Ectodermal cell (in vitro differentiated cells): Measurements from ENCODE around the gene PIF1.
A peak's percentile ranks its signal among the peaks of the same experiment; 100 is the strongest.

ENCODE experiments used
- H3K27ac ChIP-seq: 2 replicates; pipeline ENCODE4 v1.7.0; 2013; ENCODE audit warnings: mild to moderate bottlenecking, low read depth, low read length; ENCODE audit not compliant: insufficient read depth, poor library complexity, severe bottlenecking
- H3K27me3 ChIP-seq: 2 replicates; pipeline ENCODE4 v1.7.0; 2013; ENCODE audit warnings: mild to moderate bottlenecking, low read length; ENCODE audit not compliant: insufficient read depth, control insufficient read depth, poor library complexity, severe bottlenecking
- H3K36me3 ChIP-seq: one replicate; pipeline ENCODE4 v1.7.0; 2013; ENCODE audit warnings: low read length; ENCODE audit not compliant: control insufficient read depth, insufficient read depth
- H3K4me1 ChIP-seq: one replicate; pipeline ENCODE4 v1.7.0; 2013; ENCODE audit warnings: low read length; ENCODE audit not compliant: control insufficient read depth, insufficient read depth
- H3K4me3 ChIP-seq: 2 replicates; pipeline ENCODE4 v1.7.0; 2013; ENCODE audit warnings: low read depth, low read length, control low read depth; ENCODE audit not compliant: insufficient read depth
- H3K9me3 ChIP-seq: 2 replicates; pipeline ENCODE4 v1.7.0; 2013; ENCODE audit warnings: mild to moderate bottlenecking, low read length, moderate library complexity; ENCODE audit not compliant: control insufficient read depth
- WGBS, 2 experiments: methylation state at CpG; one replicate each; pipeline ENCODE4 v1.1.7; 2013; ENCODE audit warnings: missing lambda C conversion rate in 2 of 2; 5-methylcytosine and 5-hydroxymethylcytosine counted together

The PIF1 gene

DNA sequence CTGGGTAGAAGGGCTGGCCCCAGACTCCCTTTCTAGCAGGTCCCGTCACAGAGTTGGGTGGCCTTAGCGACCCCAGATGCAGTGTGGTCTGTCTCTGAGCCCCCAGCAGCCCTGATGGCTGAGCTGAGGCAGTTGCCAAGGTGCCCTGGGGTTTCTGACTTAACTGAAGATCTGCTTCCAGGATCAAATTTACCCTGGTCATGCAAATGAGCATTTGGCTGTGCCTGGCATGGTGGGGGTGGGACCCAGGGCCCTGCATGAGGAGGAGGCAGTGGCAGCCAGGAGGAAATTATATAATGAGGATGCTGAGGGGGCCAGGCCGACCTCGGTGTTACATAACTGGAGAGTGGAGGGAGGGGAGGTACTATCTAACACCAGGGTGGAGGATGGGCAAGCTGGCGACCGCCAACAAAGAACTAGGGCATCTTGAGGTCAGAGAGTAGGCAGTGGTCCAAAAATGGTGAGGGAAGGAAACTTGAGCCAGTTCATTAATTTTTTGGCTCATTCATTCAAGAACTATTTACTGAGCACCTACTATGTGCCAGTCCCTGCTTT lies 32.7 kb upstream of the PIF1 start:
- Histone ChIP-seq H3K4me1 (peaks cover 45% of the 10 kb centered on the region), H3K27me3 (no peaks in the 10 kb centered on the region), H3K27ac (peak overlapping the region; percentile 16), H3K36me3 (peaks cover 7% of the 10 kb centered on the region), H3K9me3 (no peaks in the 10 kb centered on the region), H3K4me3 (no peak overlapping the region)
- WGBS, 2 experiments = 83 to 87% methylated on average over 6 of the region's 6 CpGs

DNA sequence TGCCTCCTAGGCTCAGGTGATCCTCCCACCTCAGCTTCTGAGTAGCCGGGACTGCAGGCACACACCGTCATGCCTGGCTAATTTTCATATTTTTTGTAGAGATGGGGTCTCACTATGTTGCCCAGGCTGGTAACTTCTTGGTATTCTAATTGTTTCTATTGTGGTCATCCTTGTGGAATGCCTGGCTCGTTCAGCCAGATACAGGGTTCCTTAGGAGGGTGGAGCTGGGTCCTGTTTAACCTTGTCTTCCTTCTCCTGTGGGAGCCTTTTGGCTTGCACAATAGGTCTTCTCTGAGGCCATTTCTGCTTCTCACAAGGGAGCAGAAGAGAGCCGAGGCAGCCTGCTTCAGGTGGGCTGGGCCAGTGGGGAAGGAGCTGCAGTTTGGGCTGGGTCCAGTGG lies 32.0 kb upstream of the PIF1 start:
- Histone ChIP-seq H3K27me3 (no peaks in the 10 kb centered on the region), H3K4me1 (peaks cover 44% of the 10 kb centered on the region), H3K27ac (peak overlapping the region; percentile 79), H3K9me3 (no peaks in the 10 kb centered on the region), H3K4me3 (no peak overlapping the region), H3K36me3 (peaks cover 7% of the 10 kb centered on the region)
- 88 to 91% methylated on average over 4 of the region's 4 CpGs for WGBS, 2 experiments

DNA sequence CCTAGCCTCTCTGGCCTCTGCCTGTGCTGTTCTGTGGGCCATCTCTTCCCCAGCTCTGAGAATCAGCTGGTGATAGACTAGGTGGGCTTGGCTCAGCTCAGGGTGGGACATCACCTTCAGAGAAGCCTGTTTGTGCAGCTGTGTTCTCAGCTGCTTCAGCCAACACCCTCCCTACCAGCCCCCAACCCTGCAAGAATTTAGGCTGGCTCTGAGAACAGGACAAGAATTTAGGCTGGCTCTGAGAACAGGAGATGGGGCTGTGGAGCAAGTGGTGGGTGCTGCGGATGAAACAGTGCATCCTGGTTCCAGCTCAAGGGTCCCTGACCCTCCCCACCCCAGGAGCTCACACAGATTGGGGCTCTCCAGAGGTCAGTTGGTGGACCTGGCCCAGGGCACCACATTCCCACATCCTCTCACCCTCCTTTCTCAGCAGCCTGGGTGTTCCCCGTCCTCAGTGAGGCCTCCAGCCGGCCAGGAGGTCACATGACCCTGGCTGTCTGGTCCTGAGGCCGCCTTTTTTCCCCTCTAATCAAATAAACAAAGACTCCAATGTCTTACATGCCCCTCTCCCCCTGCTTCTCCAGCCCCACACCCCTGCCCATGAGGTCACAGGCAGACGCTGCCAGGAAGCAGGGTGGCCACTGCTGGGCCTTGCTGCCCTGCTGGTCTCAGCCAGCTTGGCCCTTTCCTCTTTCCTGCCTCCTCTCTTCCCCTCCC lies 31.1 kb upstream of the PIF1 start:
- Histone ChIP-seq H3K36me3 (peaks cover 7% of the 10 kb centered on the region), H3K27ac (peak overlapping the region; percentile 79), H3K27me3 (no peaks in the 10 kb centered on the region), H3K4me1 (peaks cover 36% of the 10 kb centered on the region), H3K9me3 (no peaks in the 10 kb centered on the region), H3K4me3 (no peak overlapping the region)
- 33 to 34% methylated on average over 5 of the region's 5 CpGs for WGBS, 2 experiments

DNA sequence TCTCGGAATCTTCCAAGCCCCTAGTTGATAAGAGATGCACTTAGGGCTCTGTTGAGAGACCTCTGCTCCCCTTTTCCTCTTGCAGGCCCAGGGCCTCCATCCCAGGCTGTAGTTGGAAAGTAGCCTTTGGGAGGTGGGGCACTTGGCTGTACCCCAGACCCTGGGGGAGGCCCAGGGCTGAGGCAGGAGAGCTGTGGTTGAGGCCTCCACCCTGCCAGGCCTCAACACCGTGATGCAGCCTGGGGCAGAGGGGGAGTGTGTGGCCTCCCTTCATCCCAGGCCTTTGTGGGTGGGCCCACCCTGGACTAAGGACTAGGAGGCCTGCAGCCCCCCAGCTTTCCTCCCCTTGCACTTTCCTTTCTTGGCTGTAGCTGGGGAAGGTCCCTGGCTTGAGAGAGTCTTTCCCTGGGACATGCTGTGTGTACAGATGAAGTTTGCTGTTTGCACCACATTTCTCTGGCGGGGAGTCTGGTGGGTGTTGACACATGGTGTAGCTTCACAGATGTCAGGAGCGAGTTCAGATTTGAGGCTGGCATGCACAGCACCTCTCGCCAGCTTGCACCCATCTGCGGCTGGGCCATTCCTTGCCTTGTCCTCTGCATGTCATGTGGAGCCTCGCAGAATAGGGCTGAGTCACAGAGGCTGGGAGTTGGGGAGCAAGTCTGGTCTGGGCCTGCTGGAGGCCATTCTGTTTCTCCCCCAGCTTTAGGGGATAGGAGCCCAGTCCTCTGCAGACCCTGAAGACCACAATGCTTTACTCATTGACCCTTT lies 29.9 kb upstream of the PIF1 start:
- Histone ChIP-seq H3K27ac (no peak overlapping the region), H3K4me1 (peaks cover 39% of the 10 kb centered on the region), H3K36me3 (peaks cover 7% of the 10 kb centered on the region), H3K9me3 (no peaks in the 10 kb centered on the region), H3K4me3 (no peak overlapping the region), H3K27me3 (no peaks in the 10 kb centered on the region)
- 93 to 95% methylated on average over 7 of the region's 7 CpGs for WGBS, 2 experiments

DNA sequence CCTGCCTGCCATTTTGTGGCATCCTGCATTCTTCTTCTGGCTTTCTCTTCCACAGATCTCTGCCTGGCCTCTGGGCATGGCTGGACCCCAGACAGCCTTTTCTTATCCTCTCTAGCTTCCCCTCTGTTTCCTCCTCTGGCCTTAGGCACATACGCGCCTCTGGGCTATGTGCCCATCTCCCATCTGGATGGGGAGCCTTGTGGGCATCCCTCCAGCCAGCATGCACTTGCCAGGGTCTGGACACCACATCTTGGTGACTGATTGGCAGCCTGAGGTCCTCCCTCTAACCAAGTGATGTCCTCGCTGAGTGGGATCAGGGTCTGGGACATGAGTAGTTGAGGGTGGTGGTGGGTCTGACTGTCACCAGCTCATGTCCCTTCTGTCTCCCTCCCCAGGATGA lies 29.1 kb upstream of the PIF1 start:
- Histone ChIP-seq H3K36me3 (peaks cover 3% of the 10 kb centered on the region), H3K27ac (no peak overlapping the region), H3K9me3 (no peaks in the 10 kb centered on the region), H3K27me3 (no peaks in the 10 kb centered on the region), H3K4me3 (no peak overlapping the region), H3K4me1 (peaks cover 33% of the 10 kb centered on the region)
- WGBS, 2 experiments = 96 to 97% methylated on average over 3 of the region's 3 CpGs

DNA sequence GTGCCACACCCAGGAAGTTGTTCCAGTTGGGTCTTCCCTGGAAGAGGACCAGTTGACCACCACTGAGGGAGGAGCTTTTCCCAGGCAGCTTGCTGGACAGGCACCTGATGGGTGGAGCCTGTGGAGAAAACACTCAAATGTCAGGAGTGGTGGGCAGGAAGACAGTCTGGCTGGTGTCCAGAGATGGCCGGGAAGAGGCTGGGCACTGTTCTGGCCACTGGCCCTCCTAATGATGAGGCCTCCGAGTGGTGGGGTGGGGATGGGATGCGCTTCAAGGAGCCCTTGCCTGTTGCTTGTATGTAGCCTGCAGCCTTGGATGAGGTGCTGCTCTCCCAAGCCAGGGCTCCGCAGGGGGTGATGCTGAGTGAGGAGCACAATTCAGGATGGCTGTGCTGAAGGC lies 28.6 kb upstream of the PIF1 start:
- Histone ChIP-seq H3K4me1 (peaks cover 29% of the 10 kb centered on the region), H3K27me3 (no peaks in the 10 kb centered on the region), H3K9me3 (no peaks in the 10 kb centered on the region), H3K4me3 (no peak overlapping the region), H3K36me3 (peaks cover 3% of the 10 kb centered on the region), H3K27ac (no peak overlapping the region)
- WGBS, 2 experiments = 82 to 84% methylated on average over 4 of the region's 4 CpGs

DNA sequence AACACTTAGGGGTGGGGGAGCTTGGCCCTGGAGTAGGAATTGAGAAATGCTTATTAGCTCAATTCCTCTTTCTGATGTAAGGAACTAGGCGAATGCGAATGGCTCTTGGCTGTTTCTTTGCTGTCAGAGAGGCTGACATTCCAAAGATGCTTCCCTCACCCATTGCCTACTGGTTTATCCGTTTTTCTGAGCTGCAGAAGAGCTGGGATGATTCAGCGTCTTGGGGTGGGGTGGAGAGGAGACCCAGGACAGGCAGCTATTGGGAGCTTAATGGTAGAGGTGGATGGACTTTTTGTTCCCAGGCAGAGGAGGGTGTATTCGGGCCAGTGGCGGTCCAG lies 26.0 kb upstream of the PIF1 start:
- H3K4me1 ChIP-seq = peaks cover 13% of the 10 kb centered on the region
- no peaks in the 10 kb centered on the region for H3K27me3 ChIP-seq
- H3K9me3 ChIP-seq = no peaks in the 10 kb centered on the region
- peak overlapping the region; percentile 22 for H3K27ac ChIP-seq
- H3K4me3 ChIP-seq = no peak overlapping the region
- H3K36me3 ChIP-seq = peaks cover 3% of the 10 kb centered on the region
- WGBS, 2 experiments = 59 to 62% methylated on average over 6 of the region's 6 CpGs

DNA sequence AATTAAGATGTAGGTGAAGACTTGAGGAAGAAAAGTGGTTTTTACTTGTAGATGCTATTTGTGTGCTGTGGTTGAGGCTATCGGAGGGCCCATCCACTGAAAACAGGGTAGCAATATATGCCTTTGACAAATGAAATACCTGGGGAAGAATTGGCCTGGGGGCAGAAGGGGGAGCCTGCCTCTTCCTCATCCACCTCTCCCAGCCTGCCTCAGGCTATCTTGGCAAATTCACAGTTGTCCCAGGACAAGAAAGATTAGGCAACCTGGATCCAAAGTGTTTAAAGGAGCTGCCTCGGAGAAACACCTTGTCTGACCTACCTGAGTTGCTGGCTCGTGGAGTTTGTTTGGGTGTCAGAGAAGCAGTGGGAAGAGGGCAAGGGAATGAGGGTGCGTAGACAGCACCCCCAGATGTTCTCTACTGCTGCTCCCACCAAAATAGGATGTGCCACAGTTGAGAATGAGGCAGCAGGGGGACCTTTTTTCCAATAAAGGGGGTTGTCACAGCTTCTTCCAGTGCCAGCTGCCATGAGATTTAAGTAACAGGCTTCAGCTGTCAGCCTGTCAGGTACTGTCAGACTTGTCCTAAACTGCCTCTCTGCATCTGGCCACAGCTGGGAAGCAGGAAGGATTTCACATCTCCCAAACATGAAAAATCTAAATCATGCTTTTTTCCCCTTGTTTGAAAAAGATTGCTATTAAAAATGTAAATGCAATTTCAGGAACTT lies 25.5 kb upstream of the PIF1 start:
- Histone ChIP-seq H3K9me3 (no peaks in the 10 kb centered on the region), H3K36me3 (peaks cover 3% of the 10 kb centered on the region), H3K27ac (peak overlapping the region; percentile 22), H3K4me3 (no peak overlapping the region), H3K27me3 (no peaks in the 10 kb centered on the region), H3K4me1 (peaks cover 7% of the 10 kb centered on the region)
- 88 to 91% methylated on average over 4 of the region's 4 CpGs for WGBS, 2 experiments

DNA sequence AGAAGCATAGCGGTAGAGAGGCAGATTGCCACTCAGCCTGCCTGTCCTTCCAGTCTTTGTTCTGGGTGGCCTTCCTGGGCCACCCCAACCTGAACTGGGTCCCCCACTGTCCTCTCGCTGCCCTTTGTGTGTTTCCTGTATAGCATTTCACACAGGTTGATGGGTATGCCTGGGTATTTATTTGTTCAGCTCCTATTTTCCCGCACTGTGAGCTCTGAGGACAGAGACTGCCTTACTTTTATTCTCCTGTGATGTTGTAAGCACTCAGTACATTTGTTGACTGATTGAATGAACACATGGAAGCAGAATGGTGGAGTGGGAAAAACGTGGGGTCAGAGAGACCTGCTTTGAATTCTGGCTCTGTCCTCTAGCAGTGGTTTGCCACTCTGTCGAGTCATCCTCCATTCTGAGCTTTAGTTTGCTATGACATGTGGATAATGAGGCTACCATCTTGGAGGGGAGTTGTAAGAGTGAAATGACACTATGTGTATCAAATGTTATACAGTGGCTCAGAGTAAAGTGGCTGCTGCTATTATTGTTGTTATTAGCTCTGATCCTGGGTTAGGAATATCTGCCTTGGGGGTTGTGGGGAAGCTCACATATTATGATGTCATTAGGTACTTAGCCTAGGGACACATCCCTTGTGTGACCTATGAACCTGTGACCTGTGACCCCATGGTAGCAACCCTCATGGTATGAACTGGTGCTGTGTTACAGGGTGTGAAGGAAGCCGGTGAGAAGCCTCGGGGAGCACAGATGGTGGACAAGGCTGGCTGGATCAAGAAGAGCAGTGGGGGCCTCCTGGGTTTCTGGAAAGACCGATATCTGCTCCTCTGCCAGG lies 22.6 kb upstream of the PIF1 start:
- no peaks in the 10 kb centered on the region for H3K36me3 ChIP-seq
- no peak overlapping the region for H3K27ac ChIP-seq
- H3K4me3 ChIP-seq = no peak overlapping the region
- no peaks in the 10 kb centered on the region for H3K9me3 ChIP-seq
- peaks cover 24% of the 10 kb centered on the region for H3K4me1 ChIP-seq
- 95% methylated on average over 8 of the region's 8 CpGs for WGBS, 2 experiments
- H3K27me3 ChIP-seq = no peaks in the 10 kb centered on the region
